ENCODE results near the gene INAFM1.

- TF ChIP-seq, protein P1, sequence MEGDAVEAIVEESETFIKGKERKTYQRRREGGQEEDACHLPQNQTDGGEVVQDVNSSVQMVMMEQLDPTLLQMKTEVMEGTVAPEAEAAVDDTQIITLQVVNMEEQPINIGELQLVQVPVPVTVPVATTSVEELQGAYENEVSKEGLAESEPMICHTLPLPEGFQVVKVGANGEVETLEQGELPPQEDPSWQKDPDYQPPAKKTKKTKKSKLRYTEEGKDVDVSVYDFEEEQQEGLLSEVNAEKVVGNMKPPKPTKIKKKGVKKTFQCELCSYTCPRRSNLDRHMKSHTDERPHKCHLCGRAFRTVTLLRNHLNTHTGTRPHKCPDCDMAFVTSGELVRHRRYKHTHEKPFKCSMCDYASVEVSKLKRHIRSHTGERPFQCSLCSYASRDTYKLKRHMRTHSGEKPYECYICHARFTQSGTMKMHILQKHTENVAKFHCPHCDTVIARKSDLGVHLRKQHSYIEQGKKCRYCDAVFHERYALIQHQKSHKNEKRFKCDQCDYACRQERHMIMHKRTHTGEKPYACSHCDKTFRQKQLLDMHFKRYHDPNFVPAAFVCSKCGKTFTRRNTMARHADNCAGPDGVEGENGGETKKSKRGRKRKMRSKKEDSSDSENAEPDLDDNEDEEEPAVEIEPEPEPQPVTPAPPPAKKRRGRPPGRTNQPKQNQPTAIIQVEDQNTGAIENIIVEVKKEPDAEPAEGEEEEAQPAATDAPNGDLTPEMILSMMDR (IDR thresholded peaks at IDR 0.05) = no peak
- TF ChIP-seq POLR2A (IDR thresholded peaks at IDR 0.05) = no peak
Measured at GRCh38 chr19:47321630-47322029, 46.9 kb downstream of the INAFM1 start.

Measured in lower leg skin (tissue), 3 donors.